ENCODE results near the gene RAET1E.

DNA sequence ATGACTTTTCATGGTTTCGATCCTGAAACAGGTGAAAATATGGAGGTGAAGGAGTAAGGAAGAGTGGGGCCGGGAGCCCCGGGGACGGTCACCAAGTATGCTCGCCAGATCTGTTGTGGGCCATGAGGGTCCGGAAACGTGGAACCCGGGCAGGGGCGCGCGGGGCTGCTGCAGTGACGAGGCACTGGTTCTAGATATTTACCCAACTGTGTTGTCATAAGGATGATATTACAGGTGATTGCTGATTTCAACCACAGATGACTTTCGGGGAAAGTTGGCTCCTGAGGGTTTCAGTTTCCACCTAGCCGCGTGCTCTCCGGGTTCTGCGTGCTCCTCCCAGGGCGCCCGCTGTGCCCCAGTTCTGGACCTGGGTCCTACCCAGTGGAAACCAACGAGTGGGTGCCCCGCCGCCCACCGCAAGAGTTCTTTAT, 12.8 kb upstream of the RAET1E start:
- TF ChIP-seq CTCF (IDR thresholded peaks at IDR 0.05) (no peak), POLR2A (IDR thresholded peaks at IDR 0.05) (no peak), POLR2AphosphoS5 (IDR thresholded peaks at IDR 0.05) (no peak)
